ENCODE measurements around the gene SNX25.

DNA sequence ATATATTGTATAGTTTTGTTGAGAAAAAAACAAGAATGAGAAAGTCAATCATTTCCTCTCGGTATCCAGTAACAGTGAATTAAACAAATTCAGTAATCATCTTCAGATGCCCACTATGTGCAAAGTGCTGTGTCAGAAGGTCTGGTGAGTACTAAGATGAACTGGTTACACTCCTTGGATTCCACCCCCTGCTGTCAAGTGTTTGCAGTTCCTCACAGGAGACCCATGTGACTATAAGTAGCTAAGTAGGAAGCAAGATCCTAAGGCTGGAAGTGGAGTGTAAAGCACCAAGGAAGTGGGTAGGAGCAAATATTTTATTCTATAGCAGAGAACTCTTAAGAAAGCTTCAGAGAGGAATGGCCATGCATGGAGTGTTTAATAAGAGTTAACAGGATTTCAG is 73.6 kb downstream of the SNX25 start:
- TF ChIP-seq, protein P1, sequence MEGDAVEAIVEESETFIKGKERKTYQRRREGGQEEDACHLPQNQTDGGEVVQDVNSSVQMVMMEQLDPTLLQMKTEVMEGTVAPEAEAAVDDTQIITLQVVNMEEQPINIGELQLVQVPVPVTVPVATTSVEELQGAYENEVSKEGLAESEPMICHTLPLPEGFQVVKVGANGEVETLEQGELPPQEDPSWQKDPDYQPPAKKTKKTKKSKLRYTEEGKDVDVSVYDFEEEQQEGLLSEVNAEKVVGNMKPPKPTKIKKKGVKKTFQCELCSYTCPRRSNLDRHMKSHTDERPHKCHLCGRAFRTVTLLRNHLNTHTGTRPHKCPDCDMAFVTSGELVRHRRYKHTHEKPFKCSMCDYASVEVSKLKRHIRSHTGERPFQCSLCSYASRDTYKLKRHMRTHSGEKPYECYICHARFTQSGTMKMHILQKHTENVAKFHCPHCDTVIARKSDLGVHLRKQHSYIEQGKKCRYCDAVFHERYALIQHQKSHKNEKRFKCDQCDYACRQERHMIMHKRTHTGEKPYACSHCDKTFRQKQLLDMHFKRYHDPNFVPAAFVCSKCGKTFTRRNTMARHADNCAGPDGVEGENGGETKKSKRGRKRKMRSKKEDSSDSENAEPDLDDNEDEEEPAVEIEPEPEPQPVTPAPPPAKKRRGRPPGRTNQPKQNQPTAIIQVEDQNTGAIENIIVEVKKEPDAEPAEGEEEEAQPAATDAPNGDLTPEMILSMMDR (IDR thresholded peaks at IDR 0.05; ENCODE audit: insufficient read depth, low read depth, low read length) = no peak
- no peak for TF ChIP-seq EZH2 (IDR thresholded peaks at IDR 0.05; ENCODE audit: insufficient read depth, low read length)
